Measurements from ENCODE around the gene EIF5.

DNA sequence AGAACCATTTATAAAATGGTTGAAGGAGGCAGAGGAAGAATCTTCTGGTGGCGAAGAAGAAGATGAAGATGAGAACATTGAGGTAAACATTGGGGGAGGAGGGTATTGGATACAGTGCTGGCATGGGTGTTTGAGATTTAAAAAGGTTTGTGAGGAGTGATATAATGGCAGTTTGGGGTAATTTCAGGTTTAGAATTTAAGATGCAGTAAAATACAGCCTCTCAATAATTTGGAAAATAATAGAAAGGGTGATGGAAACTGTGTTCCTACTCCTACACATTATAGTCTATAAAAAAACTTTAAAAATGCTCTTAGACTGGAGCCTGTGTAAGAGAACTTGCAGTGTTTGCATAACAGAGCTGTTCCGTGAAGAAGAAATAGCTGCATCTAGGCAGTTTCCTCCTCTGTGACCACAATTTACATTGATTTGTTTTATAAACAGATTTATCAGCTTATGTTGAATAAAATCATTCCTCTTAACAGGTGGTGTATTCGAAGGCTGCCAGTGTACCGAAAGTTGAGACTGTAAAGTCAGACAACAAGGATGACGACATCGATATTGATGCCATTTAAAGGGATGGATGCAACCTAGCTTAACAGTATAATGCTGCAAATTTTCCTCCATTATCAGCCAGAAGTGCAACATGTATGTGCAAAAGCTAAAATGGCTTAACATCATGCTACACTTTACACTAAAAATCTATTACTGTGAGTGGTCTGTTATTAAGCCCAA is 6.6 kb downstream of the EIF5 start:
- TF ChIP-seq, protein P1, sequence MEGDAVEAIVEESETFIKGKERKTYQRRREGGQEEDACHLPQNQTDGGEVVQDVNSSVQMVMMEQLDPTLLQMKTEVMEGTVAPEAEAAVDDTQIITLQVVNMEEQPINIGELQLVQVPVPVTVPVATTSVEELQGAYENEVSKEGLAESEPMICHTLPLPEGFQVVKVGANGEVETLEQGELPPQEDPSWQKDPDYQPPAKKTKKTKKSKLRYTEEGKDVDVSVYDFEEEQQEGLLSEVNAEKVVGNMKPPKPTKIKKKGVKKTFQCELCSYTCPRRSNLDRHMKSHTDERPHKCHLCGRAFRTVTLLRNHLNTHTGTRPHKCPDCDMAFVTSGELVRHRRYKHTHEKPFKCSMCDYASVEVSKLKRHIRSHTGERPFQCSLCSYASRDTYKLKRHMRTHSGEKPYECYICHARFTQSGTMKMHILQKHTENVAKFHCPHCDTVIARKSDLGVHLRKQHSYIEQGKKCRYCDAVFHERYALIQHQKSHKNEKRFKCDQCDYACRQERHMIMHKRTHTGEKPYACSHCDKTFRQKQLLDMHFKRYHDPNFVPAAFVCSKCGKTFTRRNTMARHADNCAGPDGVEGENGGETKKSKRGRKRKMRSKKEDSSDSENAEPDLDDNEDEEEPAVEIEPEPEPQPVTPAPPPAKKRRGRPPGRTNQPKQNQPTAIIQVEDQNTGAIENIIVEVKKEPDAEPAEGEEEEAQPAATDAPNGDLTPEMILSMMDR (conservative IDR thresholded peaks at IDR 0.05; ENCODE audit: low read length): no peak
- no peak for TF ChIP-seq EZH2phosphoT487 (IDR thresholded peaks at IDR 0.05; ENCODE audit: borderline replicate concordance)
